IPS-18a (cell line): ENCODE measurements around the gene ISYNA1.
A peak's percentile ranks its signal among the peaks of the same experiment; 100 is the strongest.
"Not testable (repeated sequence)": the region's sequence is repeated elsewhere in the genome, so short reads cannot be mapped to it uniquely, and the experiment has no call there.

Experiments
- H3K27ac ChIP-seq: one replicate; pipeline ENCODE4 v1.5.1; 2013; ENCODE audit warnings: low read length
- H3K27me3 ChIP-seq: one replicate; pipeline ENCODE4 v1.6.1; 2013; ENCODE audit warnings: mild to moderate bottlenecking, low read length; ENCODE audit not compliant: control insufficient read depth, insufficient read depth
- H3K36me3 ChIP-seq: one replicate; pipeline ENCODE4 v1.6.1; 2013; ENCODE audit warnings: low read depth, low read length; ENCODE audit not compliant: control insufficient read depth
- H3K4me1 ChIP-seq: one replicate; pipeline ENCODE4 v1.6.1; 2013; ENCODE audit warnings: low read depth, low read length; ENCODE audit not compliant: control insufficient read depth
- H3K4me3 ChIP-seq: one replicate; pipeline ENCODE4 v1.5.1; 2013; ENCODE audit warnings: low read length
- H3K9ac ChIP-seq: one replicate; pipeline ENCODE4 v1.6.1; 2013; ENCODE audit warnings: mild to moderate bottlenecking, low read length, moderate library complexity
- H3K9me3 ChIP-seq: one replicate; pipeline ENCODE4 v1.6.1; 2013; ENCODE audit warnings: low read depth, low read length; ENCODE audit not compliant: control insufficient read depth

ISYNA1 gene

GRCh38 chr19:18405754-18406153 is 32.2 kb downstream of the ISYNA1 start:
- not testable (repeated sequence) for H3K9me3 ChIP-seq, H3K27me3 ChIP-seq, H3K9ac ChIP-seq, H3K4me3 ChIP-seq, H3K27ac ChIP-seq, H3K36me3 ChIP-seq, H3K4me1 ChIP-seq

- H3K4me1 ChIP-seq, H3K9me3 ChIP-seq, H3K27ac ChIP-seq, H3K9ac ChIP-seq, H3K36me3 ChIP-seq, H3K4me3 ChIP-seq, H3K27me3 ChIP-seq: not testable (repeated sequence)
Observed at GRCh38 chr19:18402455-18403248, 35.3 kb downstream of the ISYNA1 start.

DNA sequence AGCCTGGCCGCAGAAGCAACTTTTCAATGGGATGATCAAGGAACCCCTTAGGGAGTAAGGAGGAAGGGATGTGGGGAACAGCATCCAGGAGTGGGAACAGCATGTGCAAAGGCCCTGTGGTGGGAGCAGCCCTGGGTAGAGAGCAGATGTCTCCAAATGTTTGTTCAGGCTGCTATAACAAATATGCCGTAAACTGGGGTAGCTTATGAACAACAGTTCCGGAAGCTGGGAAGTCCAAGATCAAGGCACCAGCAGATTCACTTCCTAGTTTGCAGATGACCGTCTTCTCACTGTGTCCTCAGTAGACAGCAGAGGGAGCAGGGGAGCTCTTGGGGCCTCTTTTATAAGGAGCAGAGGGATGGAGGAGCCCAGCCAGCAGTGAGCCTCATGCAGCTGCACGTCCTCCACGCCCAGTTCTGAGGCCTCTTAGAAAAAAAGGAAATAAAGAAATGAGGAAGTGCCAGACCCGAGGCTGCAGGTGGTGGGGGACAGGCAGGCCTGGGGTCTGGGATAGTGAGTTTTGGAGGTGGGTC is 36.3 kb downstream of the ISYNA1 start:
- H3K9me3 ChIP-seq: no peaks in the 10 kb centered on the region
- peaks cover 8% of the 10 kb centered on the region for H3K27me3 ChIP-seq
- no peak overlapping the region for H3K27ac ChIP-seq
- no peaks in the 10 kb centered on the region for H3K36me3 ChIP-seq
- H3K9ac ChIP-seq: no peak overlapping the region
- no peak overlapping the region for H3K4me3 ChIP-seq
- H3K4me1 ChIP-seq: peaks cover 7% of the 10 kb centered on the region

DNA sequence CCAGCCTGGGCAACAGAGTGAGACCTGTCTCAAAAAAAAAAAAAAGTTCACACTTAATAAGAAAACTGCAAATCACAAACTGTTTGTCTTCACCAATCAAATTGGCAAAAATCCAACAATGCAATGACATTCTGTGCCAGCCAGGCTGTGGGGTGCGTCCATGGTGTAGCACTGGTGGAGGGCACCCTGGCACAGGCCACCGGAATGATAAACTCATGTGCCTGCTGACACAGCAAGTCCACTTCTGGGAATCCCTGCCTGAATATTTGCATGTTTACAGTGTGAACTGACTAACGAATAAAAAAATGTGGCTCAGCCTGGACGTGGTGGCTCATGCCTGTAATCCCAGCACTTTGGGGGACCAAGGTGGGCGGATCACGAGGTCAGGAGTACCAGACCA is 38.9 kb downstream of the ISYNA1 start:
- no peaks in the 10 kb centered on the region for H3K9me3 ChIP-seq
- H3K36me3 ChIP-seq: no peaks in the 10 kb centered on the region
- no peak overlapping the region for H3K27ac ChIP-seq
- H3K9ac ChIP-seq: no peak overlapping the region
- H3K27me3 ChIP-seq: peaks cover 8% of the 10 kb centered on the region
- no peak overlapping the region for H3K4me3 ChIP-seq
- peaks cover 7% of the 10 kb centered on the region for H3K4me1 ChIP-seq

DNA sequence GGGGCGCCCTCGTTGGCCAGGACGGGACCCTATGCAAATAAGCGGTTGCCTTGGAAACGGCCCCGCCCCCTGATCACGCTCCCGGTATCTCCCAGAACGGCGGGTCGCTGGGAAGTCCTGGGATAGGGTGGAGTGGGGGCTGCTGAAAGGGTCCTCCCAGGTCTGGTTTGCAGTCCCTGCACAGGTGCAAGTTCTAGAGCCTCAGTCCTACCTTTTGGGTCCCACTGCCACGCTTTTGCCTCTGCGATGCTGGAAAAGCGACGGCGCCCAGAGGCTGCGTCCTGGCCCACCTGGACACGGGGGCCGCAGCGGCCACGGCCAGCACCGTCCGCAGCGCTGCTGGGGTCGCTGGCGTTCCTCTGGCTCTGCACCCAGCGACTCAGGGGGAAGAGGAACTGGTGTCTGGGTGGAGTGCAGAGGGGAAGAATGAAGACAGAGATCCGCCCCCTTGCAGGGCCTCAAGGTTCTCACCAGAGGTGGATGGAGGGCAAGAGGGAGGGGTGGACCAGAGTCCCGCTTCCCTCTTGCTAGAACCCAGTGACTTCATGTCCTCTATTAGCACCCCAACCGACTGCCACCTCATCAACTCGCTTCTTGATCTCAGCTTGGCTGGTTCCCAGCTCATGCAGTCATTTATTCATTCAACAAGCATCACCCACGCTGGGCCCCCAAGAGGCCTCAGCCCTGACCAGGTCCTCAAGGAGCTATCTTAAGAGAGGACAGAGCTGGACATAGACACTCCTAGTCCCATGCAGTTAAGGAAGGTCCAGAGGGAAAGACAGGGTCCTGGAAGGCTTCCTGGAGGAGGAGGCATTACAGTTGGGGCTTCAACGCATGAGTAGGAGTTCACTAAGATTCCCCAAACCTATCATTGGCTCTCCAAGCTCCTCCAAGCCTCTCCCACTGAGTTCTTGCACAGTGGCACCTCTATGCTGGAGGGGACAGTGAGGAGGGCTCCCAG is 40.4 kb downstream of the ISYNA1 start, which contains the start of gene LRRC25:
LRRC25 (minus strand) TSS at position 381 of the 961 bp plus-strand sequence. CDS start 659 bp downstream, outside the sequence.
- peaks cover 8% of the 10 kb centered on the region for H3K27me3 ChIP-seq
- H3K9me3 ChIP-seq: no peaks in the 10 kb centered on the region
- peak within 1 kb of the TSS; percentile 35 for H3K4me3 ChIP-seq
- H3K27ac ChIP-seq: no peak within 1 kb of the TSS
- no peak within 1 kb of the TSS for H3K9ac ChIP-seq
- H3K4me1 ChIP-seq: peaks cover 7% of the 10 kb centered on the region
- no peaks in the 10 kb centered on the region for H3K36me3 ChIP-seq

- Histone ChIP-seq H3K27ac (no peak overlapping the region), H3K9ac (no peak overlapping the region), H3K27me3 (peaks cover 8% of the 10 kb centered on the region), H3K4me3 (peak overlapping the region; percentile 35), H3K9me3 (no peaks in the 10 kb centered on the region), H3K4me1 (peaks cover 7% of the 10 kb centered on the region), H3K36me3 (no peaks in the 10 kb centered on the region)
Observed at GRCh38 chr19:18396471-18397241, 41.3 kb downstream of the ISYNA1 start.

GRCh38 chr19:18393836-18394235 is 44.1 kb downstream of the ISYNA1 start:
- Histone ChIP-seq H3K4me3 (no peak overlapping the region), H3K27ac (no peak overlapping the region), H3K9me3 (no peaks in the 10 kb centered on the region), H3K9ac (no peak overlapping the region), H3K4me1 (peaks cover 7% of the 10 kb centered on the region), H3K36me3 (no peaks in the 10 kb centered on the region), H3K27me3 (peaks cover 18% of the 10 kb centered on the region)

GRCh38 chr19:18392926-18393325 is 45.0 kb downstream of the ISYNA1 start:
- peaks cover 23% of the 10 kb centered on the region for H3K27me3 ChIP-seq
- no peak overlapping the region for H3K9ac ChIP-seq
- no peaks in the 10 kb centered on the region for H3K36me3 ChIP-seq
- H3K9me3 ChIP-seq: no peaks in the 10 kb centered on the region
- H3K4me1 ChIP-seq: peaks cover 7% of the 10 kb centered on the region
- H3K4me3 ChIP-seq: no peak overlapping the region
- no peak overlapping the region for H3K27ac ChIP-seq

- H3K27ac ChIP-seq: no peak overlapping the region
- no peak overlapping the region for H3K9ac ChIP-seq
Observed at GRCh38 chr19:18392417-18392816, 45.5 kb downstream of the ISYNA1 start.

DNA sequence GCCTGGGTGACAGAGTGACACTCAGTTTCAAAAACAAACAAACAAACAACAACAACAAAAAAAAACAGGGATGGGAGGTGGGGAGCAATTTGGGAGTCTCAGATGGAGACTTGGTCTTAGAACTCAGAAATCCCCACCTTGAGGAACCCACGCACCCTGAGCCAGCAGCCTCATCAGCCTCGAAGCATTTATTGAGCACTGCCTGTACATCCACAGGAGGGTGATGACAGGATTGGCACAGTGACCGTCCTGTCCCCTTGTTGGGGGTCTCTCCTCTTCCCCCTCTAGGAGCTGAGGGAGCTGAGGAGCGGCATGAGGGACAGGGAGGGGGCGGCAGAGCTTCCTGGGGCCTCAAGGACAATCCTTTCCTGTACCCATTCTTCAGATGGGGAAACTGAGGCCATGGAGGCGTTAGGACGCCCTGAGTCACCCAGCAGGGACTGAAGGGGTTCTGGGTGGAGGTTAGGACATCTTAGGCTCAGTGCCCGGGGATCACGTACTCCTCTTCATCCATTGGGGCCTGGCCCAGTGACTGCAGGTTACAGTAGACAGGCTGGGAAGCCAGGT is 46.3 kb downstream of the ISYNA1 start:
- Histone ChIP-seq H3K27ac (no peak overlapping the region), H3K4me3 (no peak overlapping the region), H3K9ac (no peak overlapping the region)

More at GRCh38 chr19:18392417-18392816, 45.5 kb downstream of the ISYNA1 start:
- Histone ChIP-seq H3K4me1 (peaks cover 4% of the 10 kb centered on the region), H3K4me3 (no peak overlapping the region), H3K27me3 (peaks cover 23% of the 10 kb centered on the region), H3K9me3 (no peaks in the 10 kb centered on the region), H3K36me3 (no peaks in the 10 kb centered on the region)

More for the DNA sequence above, 46.3 kb downstream of the ISYNA1 start:
- peaks cover 29% of the 10 kb centered on the region for H3K27me3 ChIP-seq
- H3K9me3 ChIP-seq: no peaks in the 10 kb centered on the region
- H3K4me1 ChIP-seq: no peaks in the 10 kb centered on the region
- H3K36me3 ChIP-seq: no peaks in the 10 kb centered on the region
